DMS79 treated with DMSO at 0.1 percent for 48 hours (cell line): ENCODE results near the gene SLC38A1.
"Not testable (repeated sequence)": the region's sequence is repeated elsewhere in the genome, so short reads cannot be mapped to it uniquely, and the experiment has no call there.

ENCODE experiments used
- DNase-seq: peaks from one replicate; lab custom pipeline; 2025; lab: John Stamatoyannopoulos, UW

The SLC38A1 gene

DNA sequence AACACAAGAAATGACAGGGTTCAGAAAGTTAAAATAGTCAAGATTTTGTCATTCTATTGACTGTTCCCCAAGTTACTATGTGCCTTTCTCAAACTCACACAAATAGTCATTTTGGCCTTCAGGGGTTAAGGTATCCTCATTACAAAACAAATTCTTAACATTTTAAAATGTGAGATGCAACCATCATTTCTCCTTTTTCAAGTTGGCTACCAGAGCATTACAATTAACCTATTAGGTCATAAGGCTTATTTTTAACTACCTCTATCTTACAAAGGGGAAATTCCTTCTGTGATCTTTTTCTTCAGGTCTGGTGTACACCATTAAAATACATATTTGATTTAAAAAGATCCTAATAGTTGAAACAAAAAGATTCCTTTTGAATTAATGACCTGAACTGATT, 61.2 kb downstream of the SLC38A1 start:
- DNase-seq, result no peak

DNA sequence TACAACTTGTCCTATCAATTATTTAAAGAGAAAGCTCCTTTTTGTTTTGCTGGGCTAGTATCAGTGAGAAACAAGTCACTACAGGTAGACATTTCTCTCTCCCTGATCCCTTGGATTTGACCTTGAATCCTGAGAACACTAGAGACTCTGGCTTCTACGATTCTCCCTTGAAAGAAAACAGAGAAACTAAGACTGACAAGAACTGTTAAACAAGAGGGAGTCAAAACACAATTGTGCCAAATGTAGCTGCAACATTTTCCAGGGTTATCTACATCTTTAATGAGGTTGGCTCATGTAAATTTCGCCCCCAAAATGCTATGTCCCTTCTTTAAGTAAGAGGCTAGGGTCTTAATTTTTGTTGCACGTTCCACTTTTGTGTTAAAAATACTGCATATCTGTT, 62.4 kb downstream of the SLC38A1 start:
- no peak for DNase-seq

DNA sequence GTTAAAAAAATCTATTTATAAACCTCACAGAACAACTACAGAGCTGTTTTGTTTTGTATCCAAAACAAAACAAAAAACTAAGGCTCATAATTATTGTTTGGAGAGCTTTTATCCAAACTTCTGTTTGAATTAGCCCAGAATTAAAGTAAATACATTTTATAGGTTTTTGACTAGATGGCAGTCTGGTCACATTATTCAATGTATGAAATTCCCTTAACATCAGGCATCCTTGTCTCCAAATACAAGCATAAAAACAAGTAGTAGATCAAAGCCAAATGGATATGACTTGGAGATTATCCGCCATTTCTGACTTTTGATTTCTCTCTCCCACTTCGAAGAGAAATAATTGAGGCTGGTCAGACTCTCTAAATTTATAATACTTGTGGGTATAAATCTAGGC, 63.5 kb downstream of the SLC38A1 start:
- no peak for DNase-seq

- no peak for DNase-seq
Observed at GRCh38 chr12:46201284-46201789, 67.5 kb downstream of the SLC38A1 start.

DNA sequence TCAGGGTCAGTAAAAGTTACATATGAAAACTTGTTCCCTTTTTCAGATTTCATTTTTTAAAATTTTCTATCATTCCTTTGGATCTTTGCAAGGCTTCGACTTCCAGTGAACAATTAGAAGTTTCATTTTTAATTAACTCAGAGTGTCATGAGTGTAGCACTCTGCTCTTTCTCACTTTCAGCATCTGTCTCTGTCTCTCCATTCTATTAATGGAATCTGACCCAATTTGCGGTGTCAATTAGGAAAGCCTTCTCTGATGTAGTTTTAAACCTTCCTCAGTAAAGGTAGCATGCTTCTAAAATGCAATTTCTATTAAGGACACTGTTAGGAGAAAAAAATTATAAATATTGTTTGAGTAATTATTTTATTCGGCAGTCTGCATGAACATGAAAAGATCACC, 68.3 kb downstream of the SLC38A1 start:
- DNase-seq, result no peak

GRCh38 chr12:46198913-46199312, 69.9 kb downstream of the SLC38A1 start:
- DNase-seq, result no peak

DNA sequence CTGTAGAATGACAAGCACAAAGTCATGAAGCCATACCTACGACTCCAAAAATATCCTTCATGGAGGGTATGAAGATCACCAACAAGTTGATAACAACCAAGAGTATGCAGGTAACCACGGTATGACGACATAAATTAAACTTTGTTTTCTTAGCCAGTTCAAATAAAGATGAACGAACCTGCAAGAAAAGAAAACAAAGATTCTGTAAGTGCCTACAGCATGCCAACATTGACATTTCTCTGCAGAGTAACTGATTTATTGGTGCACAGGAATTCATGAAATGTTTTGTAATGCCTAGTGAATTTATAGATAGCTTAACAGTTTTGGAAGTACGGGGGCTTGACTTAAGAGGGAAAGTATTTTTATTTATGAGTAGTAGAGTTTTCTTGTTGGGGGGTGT, 71.0 kb downstream of the SLC38A1 start:
- DNase-seq, result no peak

DNA sequence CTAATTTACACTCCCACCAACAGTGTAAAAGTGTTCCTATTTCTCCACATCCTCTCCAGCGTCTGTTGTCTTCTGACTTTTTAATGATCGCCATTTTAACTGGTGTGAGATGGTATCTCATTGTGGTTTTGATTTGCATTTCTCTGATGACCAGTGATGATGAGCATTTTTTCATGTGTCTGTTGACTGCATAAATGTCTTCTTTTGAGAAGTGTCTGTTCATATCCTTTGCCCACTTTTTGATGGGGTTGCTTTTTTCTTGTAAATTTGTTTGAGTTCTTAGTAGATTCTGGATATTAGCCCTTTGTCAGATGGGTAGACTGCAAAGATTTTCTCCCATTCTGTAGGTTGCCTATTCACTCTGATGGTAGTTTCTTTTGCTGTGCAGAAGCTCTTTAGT, 78.3 kb downstream of the SLC38A1 start:
- not testable (repeated sequence) for DNase-seq

GRCh38 chr12:46188170-46188569, 80.7 kb downstream of the SLC38A1 start:
- DNase-seq, result no peak

DNA sequence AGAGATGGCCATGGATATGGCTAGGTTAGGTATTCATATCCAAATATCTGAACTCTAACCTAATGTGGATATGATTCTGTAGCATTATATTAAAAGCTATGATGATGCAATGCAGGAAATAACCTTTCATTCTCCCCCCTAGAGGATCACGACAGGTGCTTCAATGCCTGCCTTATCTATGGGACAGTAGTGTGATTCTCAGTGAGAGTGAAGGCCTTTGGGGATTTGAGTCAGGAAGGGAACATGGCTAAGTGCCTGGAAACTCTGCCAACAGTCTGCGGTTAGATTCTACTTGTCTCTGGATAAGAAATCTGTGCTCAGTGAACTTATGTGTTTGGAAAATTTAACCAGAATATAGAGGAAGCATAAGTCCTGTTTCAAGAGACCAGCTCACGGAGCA, 81.8 kb downstream of the SLC38A1 start:
- DNase-seq, result peak; percentile 57

GRCh38 chr12:46186088-46186487, 82.8 kb downstream of the SLC38A1 start:
- no peak for DNase-seq

DNA sequence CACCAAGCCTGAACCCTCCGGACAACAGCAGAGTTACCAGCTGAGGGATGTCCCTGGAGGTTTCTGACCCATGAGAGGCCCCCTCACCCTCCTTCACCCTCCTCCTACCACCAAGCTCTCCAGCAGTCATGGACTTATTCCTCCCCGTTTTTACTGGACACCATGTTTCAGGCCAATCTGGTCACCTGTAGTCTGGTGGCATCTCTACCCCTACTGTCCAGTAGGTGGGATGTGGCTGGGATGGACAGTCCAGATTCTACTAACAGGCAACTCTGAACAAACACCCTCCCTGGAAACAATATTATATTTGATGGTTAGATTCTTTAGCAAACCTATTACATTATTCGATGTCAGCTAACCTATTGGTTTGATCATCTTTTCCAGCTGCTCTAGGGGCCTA, 83.2 kb downstream of the SLC38A1 start:
- DNase-seq, result no peak

- no peak for DNase-seq
Observed at GRCh38 chr12:46184798-46185595, 83.8 kb downstream of the SLC38A1 start.

DNA sequence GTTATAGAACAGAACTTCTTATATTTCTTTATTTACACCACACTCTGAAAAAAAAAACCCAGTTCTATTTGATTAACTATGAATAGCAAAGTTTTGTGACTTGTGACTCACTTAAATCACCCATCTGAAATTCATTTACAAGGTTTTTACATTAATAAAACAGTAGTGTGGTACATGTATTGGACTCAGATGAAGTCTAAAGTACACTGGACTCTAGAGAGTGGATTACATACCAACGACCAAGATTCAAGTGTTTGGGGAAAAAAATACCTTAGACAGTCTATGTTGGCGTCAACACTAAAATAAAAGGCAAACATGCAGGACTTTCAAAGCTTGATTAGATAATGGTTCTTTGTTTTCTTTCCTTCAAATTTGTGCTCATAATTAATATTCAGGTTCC, 85.7 kb downstream of the SLC38A1 start:
- DNase-seq, result no peak

DNA sequence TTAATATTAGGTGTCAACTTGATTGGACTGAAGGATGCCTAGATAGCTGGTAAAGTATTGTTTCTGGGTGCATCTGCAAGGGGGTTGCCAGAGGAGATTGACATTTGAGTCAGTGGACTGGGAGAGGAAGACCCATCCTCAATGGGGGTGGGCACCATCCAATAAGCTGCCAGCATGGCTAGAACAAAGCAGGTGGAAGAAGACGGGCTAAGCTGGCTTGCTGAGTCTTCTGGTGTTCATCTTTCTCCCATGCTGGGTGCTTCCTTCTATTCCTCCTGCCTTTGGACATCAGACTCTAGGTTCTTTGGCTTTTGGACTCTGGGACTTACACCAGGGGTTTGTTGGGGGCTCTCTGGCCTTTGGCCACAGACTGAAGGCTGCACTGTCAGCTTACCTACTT, 87.4 kb downstream of the SLC38A1 start:
- DNase-seq, result no peak

- DNase-seq, result no peak
Observed at GRCh38 chr12:46179693-46180452, 89.0 kb downstream of the SLC38A1 start.

DNA sequence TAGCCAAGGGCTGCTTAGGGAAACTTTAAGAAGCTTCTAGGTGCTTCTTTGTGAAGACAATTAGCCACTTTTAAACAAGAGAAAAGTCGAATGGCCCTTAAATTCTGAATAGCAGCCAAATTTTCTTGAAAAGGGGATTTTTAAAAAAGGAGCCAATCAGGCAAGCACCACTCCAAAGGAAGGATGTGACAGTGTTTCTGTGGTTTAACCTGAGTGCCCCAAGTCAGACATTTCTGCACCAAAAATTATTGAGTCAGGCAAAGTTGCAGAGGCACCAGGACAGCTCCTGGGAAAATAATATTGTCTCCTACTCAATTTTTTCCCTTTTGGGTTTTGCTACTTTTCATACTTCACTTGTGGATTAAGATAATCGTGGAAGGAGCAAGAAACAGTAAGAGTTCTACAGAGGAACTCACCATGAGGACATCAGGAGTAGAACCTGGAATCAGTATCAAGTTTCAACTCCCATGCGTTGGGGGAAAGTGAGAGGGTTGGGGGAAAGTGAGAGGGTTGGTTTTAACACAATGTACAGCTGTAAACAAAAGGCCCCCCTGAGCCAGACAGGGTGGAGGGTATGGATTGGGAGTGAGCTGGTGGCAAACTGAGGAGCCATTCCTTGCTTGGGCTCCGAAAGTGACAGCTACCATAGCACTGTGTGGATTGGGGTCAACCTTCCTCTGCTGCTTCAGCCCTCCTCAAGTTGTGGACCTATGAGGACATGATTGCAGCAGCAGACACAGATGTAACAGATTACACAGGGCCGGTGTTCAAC, 90.8 kb downstream of the SLC38A1 start:
- DNase-seq, result no peak

DNA sequence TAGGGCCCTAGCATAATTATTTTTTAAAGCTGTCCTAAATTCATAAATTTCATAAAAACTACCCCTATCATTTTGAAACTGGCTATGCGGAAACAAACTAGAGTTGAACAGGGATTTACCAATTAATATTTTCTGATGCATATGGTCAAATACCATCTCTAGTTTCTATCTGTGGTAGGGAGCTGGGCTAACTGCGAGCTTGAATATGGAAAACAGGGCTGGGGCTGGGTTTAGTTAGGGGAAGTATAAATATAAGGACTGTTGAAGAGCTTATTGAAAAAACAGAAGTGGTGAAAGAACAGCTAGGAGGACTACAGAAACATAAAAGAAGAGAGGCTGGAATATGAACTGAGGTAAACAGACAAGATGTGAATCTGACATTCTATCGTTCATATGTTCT, 91.8 kb downstream of the SLC38A1 start:
- DNase-seq, result no peak

- DNase-seq, result no peak
Observed at GRCh38 chr12:46174919-46175318, 93.9 kb downstream of the SLC38A1 start.

DNA sequence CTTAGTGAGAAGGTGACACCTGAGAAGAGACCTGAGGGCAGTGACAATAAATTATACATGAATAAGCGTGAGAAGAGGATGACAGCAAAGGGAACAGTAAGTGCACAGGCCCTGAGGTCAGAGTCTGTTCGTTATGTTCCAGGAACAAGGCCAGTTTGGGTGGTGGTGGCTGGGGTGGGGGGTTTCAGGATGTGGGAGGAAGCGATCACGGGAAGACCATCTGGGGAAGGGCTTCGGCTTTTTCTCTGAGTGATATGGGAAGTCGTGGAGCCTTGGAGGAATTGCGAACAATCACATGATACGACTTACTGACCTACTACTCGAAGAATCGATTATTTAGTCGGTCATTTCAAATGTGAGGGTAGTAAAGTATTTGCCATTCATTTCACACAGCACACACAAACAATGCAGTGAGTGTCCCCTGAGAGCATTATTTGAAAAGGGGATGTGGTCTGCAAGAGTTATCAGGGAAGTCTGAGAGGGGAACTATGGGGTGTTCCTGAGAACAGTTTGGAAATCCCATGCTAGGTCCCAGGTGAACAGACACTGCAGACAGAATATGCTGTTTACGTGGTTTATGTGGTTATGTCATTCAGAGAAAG, 94.7 kb downstream of the SLC38A1 start:
- no peak for DNase-seq

GRCh38 chr12:46168426-46168825, 100.4 kb downstream of the SLC38A1 start:
- no peak for DNase-seq

DNA sequence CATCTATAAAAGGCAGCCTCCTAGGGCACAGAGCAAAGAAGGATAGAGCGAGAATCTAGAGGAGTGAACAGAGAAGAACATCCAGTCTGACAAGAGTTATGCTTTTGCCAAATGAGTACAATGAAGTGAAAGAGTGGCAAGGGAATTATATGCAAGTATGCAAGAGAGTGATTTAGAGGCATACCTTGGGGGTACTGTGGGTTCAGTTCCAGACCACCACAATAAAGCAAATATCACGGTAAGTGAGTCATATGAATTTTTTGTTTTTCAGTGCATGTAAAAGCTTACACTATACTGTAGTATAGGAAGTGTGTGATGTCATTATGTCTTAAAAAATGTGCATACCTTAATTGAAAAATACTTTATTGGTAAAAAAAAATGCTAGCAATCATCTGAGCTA, 101.4 kb downstream of the SLC38A1 start:
- DNase-seq, result no peak
